DOHH2 (cell line): Measurements from ENCODE around the gene FAM217B.

Experiments used
- CTCF ChIP-seq: fragments of 200-600 bp; sonication (generic); IDR thresholded peaks from one replicate; pipeline ENCODE4 v1.5.1; 2014; ENCODE audit warnings: antibody characterized with exemption, mild to moderate bottlenecking, low read depth, low read length; ENCODE audit not compliant: poor library complexity, severe bottlenecking
- EZH2phosphoT487 ChIP-seq: fragments of 200-600 bp; sonication (generic); IDR thresholded peaks from 2 replicates; pipeline ENCODE4 v1.6.1; 2017; ENCODE audit warnings: borderline replicate concordance, mild to moderate bottlenecking, antibody characterized with exemption, low read length, moderate library complexity, mixed read lengths

- TF ChIP-seq CTCF (no peak), EZH2phosphoT487 (no peak)
These were observed 52.4 kb downstream of the FAM217B start for GRCh38 chr20:59992526-59993084.
